Measurements from ENCODE around the gene NATD1.
"Not testable (repeated sequence)": the region's sequence is repeated elsewhere in the genome, so short reads cannot be mapped to it uniquely, and the experiment has no call there.

The NATD1 gene

DNA sequence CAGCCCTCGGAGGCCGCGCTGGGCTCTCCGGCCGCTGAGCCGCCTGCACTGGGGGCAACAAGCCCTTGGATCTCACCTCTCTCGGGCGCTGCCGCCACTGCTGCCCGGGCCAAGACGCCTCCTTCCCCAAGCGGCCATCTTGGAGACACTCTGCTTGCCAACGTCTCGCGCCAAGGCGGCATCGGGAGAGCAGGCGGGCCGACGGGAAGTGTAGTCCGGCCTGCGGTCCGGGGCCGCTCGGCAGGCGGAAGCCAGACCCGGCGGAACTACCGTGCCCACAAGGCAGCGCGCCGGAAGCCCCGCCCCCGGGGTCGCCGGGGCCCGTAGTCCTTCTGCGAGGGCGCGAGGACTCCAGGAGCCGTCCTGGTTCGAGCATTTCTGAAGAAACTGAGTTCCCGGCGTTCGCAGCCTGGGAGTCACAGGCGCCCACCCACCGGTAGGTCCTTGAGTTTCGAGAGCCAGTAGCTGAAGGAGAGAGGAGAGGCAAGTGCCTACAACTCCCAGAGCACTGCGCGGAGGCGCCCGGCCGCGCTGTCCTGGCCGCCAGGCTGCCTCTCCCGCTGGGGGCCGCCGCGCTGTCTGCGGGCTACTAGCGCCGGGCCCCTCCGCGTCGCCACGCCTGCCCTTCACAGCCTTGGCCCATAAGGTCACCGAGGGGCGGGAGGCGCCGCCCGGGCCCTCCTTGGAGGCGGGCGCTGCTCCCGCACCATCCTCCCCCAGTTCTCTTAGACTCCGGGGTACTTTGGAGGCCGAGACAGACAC, 39.0 kb downstream of the NATD1 start, which contains the start of gene TMEM11:
TMEM11 (minus strand) TSS at position 147 of the 762 bp plus-strand sequence; CDS start at position 138, 9 bp downstream.
- peak; percentile 55 to 79 for DNase-seq

DNA sequence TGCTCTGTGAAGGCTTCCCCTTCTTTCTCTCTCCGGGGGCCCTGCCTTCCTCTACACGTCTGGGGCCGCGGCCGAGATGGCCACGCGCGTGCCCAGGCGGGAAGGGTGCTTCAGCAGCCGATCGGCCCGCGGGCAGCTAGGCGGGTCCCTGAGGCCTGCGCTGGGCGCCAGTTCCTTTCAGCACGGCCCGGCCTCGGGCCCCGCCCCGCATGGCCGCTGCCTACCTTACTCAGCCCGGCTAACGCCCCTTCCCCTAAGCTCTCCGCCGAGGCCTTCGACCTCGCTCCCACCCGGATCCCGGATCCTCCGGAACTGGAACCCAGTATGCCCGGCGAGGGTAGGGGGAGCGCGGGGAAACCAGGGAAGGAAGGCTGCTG, 39.6 kb downstream of the NATD1 start:
- DNase-seq = no peak

DNA sequence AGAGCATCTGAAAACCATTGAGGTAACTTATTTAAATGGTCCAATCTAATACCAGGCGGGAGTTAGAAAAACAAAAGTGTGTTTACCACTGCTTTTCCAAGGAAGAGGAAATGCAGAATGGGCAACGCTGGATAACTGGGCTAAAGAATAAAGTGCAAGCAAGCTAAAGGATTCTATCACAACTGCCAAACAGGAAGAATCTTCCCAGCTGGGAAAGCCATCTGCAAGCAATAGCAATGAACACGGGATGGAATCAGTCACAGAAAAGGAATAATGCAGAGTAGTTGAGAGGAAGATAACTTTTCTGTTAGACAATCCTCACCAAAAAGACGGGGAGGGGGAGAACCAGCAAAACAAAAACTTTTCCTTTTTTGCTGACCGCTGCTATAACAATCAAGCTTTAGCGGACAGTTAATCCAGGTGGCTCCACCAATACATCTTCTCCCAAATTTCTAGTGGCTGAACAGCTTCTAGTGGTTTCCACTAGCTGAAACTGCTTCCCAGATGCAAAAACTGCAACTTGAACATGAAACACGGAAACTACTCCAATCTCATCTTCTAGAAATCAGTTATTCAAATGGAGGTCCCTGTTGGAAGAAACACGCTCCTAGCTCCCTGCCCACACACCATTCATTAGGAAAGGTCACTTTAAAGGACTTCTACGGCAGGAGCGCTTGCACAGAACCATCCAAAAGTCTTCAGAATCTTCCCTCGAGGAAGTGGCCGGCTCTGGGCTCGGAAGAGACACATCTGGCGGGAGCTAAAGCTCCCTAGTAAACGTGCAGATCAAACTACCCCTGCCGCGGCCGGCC, 40.2 kb downstream of the NATD1 start:
- no peak for DNase-seq

DNA sequence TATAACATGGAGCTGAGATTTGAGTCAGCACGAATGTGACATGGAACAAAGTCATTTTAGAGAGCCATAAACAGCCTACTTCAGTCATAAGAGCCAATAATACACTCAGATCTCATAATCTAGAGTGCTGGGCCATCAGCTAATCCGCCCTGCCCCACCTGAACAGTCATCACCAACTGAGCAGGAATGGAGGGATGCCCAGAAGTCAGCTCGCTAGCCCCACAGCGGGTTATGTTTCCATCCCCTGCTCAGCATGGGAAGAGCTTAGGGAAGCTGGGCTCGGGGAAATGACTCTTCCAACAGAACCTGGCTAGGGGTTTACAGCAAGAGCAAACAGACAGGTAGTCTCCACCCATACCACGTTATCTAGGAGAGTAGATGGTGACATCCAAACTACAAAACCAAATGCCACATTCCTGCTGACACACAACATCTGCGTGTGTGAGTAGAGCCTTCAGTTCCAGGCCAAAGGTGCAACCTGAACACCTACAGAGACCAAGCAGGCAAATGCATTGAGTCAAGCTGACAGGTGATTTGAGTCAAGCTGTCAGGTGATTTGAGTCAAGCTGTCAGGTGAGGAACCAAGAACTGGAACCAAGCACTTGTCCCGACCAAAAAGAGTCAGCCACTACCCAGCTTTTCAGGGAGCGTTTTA, 41.3 kb downstream of the NATD1 start:
- no peak for DNase-seq

DNA sequence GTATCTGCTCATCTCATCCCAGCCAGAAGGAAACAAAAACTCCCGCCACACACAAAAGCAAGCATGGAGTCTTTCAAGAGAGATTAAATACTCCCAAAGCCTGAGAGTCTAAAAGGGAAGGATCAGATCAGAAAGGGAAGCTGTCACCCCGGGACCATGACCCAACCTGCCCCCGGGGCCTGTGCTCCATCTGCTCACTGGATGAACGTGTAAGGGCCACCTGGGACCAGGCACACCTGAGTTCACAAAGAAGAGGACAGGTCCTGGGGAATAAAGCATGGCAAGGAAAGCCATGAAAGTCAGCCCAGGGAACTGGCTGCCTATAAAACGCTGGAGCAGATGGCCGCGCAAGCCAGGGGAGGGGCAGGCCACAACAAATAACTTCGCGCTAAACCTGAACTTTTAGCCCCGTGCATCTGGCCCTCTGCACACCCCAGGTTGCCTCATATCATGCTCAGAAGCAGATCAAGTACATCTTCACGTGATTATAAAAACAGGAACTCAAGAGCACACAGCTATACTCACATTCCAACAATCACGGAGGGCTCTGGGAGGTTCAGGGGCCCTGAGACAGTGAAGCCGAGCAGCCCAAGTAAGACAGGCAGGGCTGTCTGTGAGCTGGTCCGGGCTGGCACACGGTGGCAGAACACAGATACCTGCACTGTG, 42.7 kb downstream of the NATD1 start:
- no peak for DNase-seq

DNA sequence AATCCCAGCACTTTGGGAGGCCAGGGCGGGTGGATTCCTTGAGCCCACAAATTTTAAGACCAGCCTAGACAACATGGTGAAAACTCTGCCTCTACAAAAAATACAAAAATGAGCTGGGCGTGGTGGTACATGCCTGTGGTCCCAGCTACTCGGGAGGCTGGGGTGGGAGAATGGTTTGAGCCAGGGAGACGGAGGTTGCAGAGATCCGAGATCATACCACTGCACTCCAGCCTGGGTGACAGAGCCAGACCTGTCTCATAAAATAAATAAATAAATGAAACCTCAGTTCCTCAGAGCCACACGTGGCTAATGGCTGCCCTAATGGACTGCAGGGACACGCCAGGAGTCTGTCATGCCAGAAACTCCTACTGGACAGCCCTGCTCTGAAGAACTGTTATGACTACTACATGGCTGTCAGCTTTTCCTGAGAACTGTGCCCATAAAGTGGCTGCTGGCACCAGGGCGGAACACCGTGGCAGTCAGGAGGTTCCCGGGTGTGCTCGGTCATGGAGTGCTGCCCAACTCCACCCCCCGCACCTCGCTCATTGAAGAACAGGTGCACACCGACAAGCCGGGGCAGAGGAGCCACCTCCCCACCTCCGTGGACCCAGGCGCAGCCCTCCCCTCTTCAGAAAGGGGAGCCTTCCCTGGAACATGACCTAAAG, 43.6 kb downstream of the NATD1 start:
- DNase-seq = no peak

DNA sequence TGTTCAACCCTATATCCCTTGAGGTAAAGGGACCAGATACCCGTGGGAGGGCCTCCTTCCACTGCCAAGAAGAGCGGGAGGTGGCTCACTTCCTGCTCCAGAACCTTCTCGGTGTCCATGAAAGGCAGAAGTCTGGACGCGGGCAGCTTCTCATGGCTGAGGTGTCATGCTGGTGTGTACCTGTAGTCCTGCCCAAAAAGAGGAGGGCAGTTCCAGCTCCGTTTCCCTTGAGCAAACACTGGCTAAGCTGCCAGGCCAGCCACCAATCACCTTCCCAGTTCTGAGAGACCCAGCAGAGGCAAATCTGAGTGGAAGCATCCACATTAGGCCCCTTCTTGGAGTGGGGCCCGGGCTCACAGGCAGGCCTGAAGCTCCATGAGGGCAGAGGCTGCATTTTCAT, 44.9 kb downstream of the NATD1 start:
- no peak for DNase-seq

DNA sequence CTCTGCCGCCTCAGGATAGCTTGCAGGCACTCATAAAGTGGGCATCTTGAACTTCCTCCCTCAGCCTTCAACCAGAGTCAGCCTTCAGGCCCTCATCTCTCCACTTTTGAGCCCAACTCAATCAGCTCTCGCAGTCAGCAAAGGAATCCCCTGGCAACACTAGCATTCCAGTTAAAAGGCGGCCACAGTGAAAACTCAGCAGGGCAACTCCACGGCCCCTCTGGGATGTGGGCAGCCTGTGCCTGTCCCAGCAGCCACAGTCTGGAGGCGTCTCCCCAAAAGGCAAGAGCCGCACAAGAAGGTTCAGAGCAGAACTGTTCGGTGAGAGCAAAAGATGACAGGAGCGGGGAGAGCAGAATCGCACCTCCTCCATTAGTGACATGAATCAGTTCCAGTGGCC, 48.3 kb downstream of the NATD1 start:
- no peak for DNase-seq

DNA sequence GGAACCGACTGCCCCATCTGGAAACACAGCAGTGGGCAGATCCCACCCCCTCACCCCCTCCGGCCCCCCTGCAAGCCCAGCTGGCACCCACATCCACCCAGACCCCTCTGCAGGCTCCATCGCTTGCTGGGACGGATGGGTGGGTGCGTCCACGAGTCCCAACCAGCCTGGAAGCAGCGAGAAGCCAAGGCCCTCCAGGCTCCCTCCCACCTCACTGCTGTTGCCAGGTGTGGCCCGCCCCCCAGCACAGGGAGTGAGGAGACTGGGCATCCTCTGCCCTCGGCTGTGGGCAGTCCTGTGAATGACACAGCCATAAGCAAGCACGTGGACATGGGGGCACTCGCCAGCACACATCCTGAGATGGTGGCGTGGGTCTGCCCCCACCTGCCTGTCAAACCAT, 50.7 kb downstream of the NATD1 start:
- no peak for DNase-seq

DNA sequence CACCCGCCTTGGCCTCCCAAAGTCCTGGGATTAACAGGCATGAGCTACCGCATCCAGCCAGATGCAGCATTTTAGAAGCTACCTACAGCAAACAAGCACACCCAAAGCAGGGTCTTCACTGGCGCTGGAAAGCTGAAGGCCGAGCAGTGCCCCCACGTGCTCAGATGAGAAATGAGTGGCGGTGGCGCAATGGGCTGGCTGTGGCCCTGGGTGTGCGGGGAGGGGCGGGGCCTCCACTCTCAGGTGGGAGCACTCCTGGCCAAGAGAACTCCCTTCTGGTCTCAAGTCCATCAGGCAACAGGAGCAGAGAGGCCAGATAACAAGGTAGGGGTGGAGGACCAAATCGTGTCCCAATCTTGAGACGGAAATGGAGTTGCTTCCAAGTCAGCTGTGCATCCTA, 51.3 kb downstream of the NATD1 start:
- no peak for DNase-seq

DNA sequence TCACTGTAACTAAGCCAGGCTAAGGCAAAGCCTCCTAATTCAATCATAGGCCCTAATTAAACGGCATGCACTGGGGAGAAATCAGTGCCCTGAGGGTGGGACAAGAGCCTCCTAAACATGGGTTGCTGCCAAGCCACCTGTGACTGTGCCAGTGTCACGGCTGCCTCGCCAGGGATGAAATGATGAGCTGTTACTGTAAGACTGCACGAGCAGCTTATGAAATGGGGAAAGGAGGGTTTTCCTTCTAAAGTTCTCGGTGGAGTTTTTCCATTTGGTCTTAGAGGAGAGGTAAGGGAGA, 52.0 kb downstream of the NATD1 start:
- DNase-seq = no peak

DNA sequence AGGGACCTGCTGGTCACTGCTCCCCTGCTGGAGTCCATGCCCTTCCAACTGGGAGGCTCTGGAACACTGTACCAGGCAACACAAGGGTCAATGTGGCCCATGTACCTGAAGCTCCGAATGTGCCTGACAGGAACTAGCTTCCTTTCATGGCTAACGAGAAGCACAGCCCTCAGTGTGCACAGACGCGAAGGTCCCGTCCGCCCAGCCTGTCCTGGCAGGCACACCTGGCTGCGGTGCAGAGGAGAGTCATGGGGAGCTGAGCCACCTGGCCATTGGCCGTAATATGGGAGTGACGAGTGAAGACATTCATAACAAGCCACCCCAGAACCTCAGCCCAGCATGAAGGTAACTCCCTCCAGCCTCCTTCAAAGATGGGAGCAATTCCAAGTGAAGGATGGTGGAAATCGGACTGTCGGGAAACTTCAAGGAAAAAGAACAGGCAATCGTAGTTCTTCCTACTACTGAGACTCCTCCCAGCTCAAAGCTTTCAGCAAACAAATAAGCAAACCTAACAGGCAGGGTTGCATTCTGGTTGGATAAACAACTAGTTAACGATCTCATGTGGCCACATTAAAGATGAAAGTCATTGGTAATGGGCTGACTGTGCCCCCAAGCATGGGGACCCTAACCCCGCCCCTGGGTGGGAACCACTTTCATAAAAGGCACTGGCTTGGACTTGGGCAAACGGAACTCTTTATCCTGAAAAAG, 52.5 kb downstream of the NATD1 start:
- DNase-seq = peak; percentile 37 to 38

DNA sequence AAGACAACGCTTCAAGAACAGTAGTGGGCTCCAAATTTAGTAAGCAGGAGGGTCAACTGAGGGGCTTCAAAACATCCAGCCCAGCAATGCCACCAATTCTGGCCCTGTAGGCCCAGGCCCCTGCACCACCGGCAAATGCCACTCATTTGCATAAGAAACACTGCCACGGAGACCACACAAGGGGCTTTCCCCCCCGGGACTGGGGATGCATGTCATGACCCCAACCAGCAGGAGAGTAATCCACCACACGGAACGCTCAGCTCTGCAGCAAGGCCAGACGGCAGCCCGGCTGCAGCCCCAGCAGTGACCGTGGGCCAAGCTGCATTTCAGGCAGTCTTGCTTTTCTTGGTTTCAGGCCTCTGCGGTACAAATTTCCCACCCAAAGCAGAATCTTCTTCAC, 53.4 kb downstream of the NATD1 start:
- no peak for DNase-seq

DNA sequence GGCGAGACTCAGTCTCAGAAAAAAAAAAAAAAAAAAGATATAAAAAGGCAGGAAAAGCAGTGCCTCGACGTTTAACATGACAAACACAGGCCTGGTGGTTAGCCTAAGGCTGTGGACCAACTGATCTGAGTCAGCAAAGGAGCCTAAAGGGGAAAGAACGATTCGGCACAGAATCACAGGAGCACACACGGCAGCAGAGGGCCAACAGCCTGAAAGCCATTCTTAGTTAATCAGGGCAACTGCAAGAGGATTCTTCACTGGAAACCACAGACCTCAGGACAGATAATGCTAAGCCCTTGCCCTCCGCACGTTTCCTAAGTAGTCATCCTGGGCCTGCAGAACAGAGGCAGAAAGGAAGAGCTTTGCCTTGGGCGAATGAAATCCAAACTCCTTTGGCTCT, 53.9 kb downstream of the NATD1 start:
- no peak for DNase-seq

DNA sequence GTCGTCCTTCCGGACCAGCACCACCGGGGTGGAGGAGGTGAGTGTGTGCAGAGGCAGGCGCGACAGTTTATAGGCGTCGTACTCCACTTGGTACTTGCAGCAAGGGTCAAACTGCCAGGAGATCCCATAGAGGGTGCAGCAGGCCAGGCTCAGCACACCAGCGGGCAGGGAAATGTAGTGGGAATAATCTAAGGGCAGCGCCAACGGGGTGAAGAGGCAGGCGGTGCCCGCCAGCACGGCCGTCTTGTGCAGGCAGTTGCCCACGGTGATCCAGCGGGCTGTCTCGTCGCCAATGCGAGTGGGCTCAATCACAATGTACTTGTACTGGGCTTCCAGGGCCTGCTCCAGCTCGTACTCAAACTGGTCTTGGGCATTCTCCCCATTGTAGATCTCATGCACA, 54.8 kb downstream of the NATD1 start:
- no peak for DNase-seq

DNA sequence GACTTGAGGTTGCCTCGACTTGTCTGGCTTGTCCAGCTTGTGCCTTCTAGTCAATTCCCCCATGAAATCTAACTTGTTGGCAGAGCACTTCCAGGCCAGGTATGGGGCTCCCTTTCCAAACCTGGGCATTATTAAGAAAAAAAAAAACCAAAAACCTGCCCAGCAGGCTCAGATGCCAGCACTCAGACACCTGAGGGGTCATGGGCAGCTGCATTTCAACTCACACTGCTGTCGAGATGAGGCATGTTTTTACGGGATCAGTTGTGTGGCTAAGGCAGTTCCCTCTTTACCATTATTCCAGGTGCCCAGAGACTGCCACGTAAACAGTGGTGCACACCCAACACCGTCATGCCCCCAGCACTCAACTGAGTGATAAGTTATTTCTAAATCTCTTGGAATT, 57.1 kb downstream of the NATD1 start:
- DNase-seq = no peak

DNA sequence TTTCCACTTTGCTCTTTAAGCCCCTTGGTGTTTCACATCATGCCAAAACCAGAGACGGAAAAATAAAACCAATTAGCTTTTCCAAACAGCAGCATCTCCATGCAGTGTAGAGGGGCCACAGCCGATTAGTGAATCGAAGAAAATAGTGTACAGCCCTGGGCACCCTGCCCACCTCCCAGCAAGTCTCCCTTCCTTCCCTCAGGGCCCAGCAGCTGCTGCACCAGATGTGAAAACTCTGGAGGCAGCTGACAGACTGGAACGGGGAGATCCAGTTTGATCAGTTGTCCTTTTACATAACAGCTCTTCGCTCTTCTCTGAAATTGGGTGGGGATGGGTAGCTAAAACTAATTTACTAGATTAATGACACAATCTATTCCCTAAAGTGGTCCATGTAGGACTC, 58.5 kb downstream of the NATD1 start:
- no peak for DNase-seq

DNA sequence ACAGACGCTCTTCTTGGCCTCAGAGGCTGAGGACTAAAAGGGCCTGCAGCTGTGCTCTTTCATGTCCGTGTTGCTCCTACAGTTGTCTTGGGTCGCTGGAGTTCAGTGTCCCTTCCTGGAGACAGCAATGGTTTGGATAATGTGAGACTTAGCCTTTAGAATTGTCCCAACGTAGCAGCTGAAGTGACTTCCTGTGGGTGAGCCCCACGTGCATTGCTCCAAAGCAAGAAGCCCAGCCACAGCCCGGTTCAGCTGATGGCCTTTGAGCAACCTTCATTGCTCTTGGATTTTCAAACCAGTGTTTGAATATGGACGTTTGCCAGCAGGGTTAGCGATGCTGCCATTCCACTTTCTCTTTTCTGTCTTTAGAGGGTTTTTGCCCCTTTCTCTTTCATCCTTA, 59.0 kb downstream of the NATD1 start:
- DNase-seq = no peak

DNA sequence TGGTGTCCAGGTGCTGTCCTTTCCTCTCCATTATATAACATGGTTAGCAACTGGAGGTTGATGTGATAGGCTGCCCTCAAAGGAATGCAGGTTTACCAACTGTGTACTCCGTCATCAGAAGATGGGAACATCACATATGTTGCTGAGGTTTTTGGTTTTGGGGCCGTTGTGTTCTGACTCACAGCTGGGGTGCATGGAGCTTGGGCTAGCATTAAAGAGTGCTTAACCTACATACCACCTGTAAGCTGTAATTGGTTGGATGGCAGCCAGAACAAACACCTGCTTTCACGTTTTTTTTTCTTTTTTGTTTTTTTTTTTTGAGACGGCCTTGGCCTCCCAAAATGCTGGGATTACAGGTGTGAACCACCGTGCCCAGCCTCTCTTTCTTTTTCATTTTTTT, 60.2 kb downstream of the NATD1 start:
- no peak for DNase-seq

DNA sequence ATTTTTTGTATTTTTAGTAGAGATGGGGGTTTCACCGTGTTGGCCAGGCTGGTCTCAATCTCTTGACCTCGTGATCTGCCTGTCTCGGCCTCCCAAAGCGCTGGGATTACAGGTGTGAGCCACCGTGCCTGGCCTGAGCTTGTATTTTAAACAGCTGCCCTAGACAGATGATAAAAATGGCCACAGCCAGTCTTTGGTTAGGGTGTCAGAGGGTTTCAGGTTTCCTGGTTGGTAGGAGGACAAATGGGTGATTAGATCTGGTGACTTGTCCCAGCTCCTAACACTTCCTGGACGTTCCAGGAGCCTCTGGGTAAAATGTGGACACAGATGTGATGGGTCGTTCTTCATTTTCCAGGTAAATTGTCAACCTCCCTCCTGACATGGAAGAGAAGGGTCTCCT, 60.8 kb downstream of the NATD1 start:
- not testable (repeated sequence) for DNase-seq

DNA sequence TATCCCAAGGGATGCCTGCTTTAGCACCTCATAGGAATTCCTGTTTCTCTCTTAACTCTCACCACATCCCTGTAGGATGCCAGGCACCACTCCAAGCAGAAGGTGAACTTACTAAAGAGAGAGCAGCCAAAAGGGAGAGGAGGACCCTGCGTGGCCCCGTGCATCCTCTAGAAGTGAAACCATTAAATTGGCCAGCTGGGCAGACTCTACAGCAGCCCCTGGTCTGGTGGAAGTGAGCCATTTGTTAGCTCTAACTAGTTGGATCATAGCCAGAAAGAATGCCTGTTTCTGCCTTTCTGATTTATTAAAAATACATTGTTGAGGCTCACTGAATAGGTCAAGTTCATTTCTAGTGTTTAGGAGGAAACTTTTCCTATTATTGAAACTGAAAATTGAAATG, 61.5 kb downstream of the NATD1 start:
- no peak for DNase-seq

DNA sequence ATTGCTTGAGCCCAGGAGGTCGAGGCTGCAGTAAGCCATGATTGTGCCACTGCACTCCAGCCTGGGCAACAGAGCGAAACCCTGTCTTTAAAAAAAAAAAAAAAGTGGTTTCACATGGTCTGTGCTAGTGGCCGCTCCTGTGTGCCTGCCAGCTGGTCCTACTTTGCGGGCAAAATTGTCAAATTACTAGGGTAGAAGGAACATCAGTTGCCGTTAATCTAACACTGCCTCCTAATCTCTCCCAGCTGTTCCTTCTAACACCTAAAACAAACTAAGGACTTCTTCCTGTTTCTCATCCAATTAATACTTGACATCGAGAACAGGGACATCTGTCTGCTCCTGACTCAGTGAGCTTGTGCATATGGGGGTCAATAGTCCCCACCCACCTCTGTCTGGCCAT, 63.1 kb downstream of the NATD1 start:
- no peak for DNase-seq
